Neural cell (in vitro differentiated cells): ENCODE measurements around the gene LIM2.

Experiments
- CTCF ChIP-seq: fragments of 450-650 bp; IDR thresholded peaks from 2 replicates; pipeline ENCODE4 v1.5.1; 2014; ENCODE audit warnings: antibody characterized with exemption, mild to moderate bottlenecking, moderate library complexity; ENCODE audit not compliant: poor library complexity, severe bottlenecking
- EP300 ChIP-seq: fragments of 450-650 bp; conservative IDR thresholded peaks from 2 replicates; pipeline ENCODE4 v1.6.1; 2014; ENCODE audit warnings: antibody characterized with exemption, mild to moderate bottlenecking, moderate library complexity; ENCODE audit not compliant: poor library complexity, severe bottlenecking
- POLR2AphosphoS5 ChIP-seq: IDR thresholded peaks from 2 replicates; pipeline ENCODE4 v1.6.1; 2012
- RAD21 ChIP-seq: fragments of 450-650 bp; conservative IDR thresholded peaks from 2 replicates; pipeline ENCODE4 v1.6.1; 2014; ENCODE audit warnings: antibody characterized with exemption, mild to moderate bottlenecking, moderate library complexity
- TF ChIP-seq, protein P1 (sequence below): IDR thresholded peaks from 2 replicates; pipeline ENCODE4 v1.6.1; 2012; ENCODE audit warnings: borderline replicate concordance

- no peak for TF ChIP-seq CTCF
- TF ChIP-seq RAD21: no peak
- TF ChIP-seq POLR2AphosphoS5: no peak
- TF ChIP-seq, protein P1, sequence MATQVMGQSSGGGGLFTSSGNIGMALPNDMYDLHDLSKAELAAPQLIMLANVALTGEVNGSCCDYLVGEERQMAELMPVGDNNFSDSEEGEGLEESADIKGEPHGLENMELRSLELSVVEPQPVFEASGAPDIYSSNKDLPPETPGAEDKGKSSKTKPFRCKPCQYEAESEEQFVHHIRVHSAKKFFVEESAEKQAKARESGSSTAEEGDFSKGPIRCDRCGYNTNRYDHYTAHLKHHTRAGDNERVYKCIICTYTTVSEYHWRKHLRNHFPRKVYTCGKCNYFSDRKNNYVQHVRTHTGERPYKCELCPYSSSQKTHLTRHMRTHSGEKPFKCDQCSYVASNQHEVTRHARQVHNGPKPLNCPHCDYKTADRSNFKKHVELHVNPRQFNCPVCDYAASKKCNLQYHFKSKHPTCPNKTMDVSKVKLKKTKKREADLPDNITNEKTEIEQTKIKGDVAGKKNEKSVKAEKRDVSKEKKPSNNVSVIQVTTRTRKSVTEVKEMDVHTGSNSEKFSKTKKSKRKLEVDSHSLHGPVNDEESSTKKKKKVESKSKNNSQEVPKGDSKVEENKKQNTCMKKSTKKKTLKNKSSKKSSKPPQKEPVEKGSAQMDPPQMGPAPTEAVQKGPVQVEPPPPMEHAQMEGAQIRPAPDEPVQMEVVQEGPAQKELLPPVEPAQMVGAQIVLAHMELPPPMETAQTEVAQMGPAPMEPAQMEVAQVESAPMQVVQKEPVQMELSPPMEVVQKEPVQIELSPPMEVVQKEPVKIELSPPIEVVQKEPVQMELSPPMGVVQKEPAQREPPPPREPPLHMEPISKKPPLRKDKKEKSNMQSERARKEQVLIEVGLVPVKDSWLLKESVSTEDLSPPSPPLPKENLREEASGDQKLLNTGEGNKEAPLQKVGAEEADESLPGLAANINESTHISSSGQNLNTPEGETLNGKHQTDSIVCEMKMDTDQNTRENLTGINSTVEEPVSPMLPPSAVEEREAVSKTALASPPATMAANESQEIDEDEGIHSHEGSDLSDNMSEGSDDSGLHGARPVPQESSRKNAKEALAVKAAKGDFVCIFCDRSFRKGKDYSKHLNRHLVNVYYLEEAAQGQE: no peak
- no peak for TF ChIP-seq EP300
These were observed 29.5 kb upstream of the LIM2 start, which contains the start of gene SIGLEC10 for GRCh38 chr19:51417107-51417809.
